ENCODE data around the gene GRHPR.
"Not testable (repeated sequence)": the region's sequence is repeated elsewhere in the genome, so short reads cannot be mapped to it uniquely, and the experiment has no call there.

- not testable (repeated sequence) for TF ChIP-seq CTCF (IDR thresholded peaks at IDR 0.05; ENCODE audit: insufficient read depth, low read length, poor library complexity, severe bottlenecking); EZH2phosphoT487 (conservative IDR thresholded peaks at IDR 0.05; ENCODE audit: low read length)
Observed at GRCh38 chr9:37397948-37398347, 24.5 kb upstream of the GRHPR start.
